ENCODE measurements around the gene LILRA2.
"Not testable (repeated sequence)": the region's sequence is repeated elsewhere in the genome, so short reads cannot be mapped to it uniquely, and the experiment has no call there.

Gene LILRA2

DNA sequence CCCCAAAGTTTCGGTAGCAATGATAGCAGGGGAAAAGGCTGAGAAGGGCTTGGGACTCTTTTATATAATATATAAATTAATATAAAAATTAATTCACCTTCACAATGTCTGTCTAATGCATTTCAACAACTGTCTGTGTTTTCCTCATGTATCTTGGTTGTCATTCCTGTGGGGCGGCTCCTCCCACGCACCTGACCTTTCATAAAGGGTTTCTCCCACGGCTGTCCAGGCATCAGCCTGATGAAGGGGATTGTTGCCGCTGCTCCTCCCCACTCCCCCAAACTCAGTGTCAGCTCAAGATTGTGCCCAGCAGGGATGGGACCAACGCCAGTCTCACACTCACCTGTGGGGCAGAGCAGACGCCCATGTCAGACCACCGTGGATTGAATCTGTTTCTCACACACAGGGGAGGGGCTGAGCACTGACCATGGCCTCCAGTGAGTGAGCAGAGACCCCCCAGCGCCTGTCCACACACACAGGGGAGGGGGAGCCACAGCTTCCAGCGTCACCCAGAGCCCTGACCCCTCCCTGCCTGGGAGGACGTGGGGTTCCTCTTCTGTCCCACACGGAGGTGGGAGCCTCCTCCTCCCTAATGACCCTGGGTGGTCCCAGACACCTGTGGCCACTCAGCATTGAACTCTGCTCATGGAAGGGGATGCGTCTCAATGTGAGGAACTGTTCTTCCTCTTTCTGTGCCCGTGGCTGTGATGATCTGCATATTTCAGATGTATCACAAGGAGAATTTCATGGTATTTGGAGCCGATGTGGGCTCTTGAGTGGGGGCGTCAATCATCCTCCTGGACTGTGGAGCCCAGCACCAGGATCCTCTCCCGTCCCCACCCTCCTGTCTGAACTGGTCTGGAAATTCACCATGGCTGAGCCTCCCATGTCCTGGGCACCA is 1.6 kb upstream of the LILRA2 start:
- DNase-seq (ENCODE audit: low spot score): not testable (repeated sequence)

- no peak for DNase-seq (ENCODE audit: low spot score)
Measured at GRCh38 chr19:54572696-54573311, 786 bp upstream of the LILRA2 start.

DNA sequence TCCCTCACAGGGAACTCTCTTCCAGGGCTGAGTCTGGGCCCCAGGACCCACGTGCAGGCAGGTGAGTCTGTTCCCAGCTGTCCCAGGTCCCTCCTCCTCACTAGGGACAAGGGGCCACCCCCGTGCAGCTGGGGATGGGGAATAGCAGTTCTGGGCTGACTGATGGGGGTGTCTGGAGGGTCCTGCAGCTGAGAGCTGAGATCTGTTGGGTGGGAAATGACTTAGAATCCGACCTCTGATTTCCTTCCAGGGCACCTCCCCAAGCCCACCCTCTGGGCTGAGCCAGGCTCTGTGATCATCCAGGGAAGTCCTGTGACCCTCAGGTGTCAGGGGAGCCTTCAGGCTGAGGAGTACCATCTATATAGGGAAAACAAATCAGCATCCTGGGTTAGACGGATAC is 461 bp downstream of the LILRA2 start:
- no peak for DNase-seq (ENCODE audit: low spot score)

- no peak for DNase-seq (ENCODE audit: low spot score)
Measured at GRCh38 chr19:54574527-54575056, 1.0 kb downstream of the LILRA2 start.

DNA sequence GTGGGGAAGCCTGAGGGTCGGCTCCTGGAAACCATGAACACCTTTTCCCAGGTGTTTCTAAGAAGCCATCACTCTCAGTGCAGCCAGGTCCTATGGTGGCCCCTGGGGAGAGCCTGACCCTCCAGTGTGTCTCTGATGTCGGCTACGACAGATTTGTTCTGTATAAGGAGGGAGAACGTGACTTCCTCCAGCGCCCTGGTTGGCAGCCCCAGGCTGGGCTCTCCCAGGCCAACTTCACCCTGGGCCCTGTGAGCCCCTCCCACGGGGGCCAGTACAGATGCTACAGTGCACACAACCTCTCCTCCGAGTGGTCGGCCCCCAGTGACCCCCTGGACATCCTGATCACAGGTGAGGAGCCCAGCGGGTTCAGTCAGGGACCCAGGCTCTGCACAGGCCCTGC is 1.6 kb downstream of the LILRA2 start:
- DNase-seq (ENCODE audit: low spot score): not testable (repeated sequence)

GRCh38 chr19:54576411-54576976 is 2.9 kb downstream of the LILRA2 start:
- DNase-seq (ENCODE audit: low spot score): no peak

DNA sequence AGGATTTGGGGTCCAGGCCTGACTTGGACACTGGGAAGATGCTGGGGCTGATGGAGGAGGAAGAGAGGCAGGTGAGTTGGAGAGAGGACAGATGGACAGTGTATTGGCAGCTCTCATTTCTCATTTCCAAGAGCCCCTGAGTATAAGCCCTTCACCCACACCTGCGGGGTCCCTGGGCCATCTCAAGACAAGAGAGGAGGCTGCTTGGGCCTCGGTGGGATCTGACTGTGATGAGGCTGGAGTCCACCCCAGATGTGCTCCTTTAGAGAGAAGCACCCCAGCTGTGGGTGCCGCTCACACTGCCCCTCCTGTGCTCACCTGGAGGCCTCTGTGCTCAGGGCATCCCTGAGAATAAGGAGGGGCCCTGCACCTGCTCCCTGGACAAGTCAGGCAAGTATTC is 3.7 kb downstream of the LILRA2 start:
- DNase-seq (ENCODE audit: low spot score): no peak

- DNase-seq (ENCODE audit: low spot score): not testable (repeated sequence)
Measured at GRCh38 chr19:54578268-54578667, 4.7 kb downstream of the LILRA2 start.

GRCh38 chr19:54586397-54586796 is 12.8 kb downstream of the LILRA2 start:
- no peak for DNase-seq (ENCODE audit: low spot score)

GRCh38 chr19:54587026-54587425 is 13.4 kb downstream of the LILRA2 start:
- DNase-seq (ENCODE audit: low spot score): no peak

DNA sequence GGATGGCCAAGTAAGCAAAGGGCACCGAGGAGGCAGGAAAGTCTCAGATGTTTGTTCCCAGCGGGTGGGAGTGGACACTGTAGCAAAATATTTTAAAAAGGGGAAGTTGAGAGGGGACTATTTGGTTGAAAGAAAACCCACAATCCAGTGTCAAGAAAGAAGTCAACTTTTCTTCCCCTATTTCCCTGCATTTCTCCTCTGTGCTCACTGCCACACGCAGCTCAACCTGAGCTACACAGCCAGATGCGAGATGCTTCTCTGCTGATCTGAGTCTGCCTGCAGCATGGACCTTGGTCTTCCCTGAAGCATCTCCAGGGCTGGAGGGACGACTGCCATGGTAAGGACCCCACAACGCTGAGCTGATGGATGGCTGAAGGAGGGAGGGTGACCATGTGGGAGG is 19.9 kb downstream of the LILRA2 start, which contains the start of gene LILRA1:
TSS of gene LILRA1 (plus strand) at position 188 of the 400 bp plus-strand sequence. CDS start 613 bp downstream, outside the sequence.
- not testable (repeated sequence) for DNase-seq (ENCODE audit: low spot score)

DNA sequence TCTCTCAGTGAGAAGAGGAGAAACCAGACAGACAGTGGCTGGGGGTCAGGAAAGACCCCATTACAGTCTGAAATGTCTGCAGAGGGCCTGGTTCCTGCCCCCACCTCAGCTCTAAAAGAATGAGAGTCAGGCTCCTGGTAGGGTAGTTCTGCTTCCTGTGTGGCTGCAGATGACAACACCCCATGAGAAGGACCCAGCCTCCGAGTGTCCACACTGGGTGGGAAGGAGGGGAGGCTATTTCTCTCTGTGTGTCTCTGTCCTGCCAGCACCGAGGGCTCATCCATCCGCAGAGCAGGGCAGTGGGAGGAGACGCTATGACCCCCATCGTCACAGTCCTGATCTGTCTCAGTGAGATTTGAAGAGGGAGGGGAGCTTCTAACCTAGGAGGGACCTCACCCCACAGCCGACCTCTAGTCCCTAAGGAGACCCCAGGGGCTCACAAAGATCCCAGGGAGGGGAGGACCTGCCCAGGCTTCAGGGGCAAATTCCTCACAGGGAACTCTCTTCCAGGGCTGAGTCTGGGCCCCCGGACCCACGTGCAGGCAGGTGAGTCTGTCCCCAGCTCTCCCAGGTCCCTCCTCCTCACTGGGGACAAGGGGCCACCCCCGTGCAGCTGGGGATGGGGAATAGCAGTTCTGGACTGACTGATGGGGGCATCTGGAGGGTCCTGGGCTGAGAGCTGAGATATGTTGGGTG is 20.5 kb downstream of the LILRA2 start:
- DNase-seq (ENCODE audit: low spot score): not testable (repeated sequence)

GRCh38 chr19:54594737-54595136 is 21.1 kb downstream of the LILRA2 start:
- DNase-seq (ENCODE audit: low spot score): no peak

DNA sequence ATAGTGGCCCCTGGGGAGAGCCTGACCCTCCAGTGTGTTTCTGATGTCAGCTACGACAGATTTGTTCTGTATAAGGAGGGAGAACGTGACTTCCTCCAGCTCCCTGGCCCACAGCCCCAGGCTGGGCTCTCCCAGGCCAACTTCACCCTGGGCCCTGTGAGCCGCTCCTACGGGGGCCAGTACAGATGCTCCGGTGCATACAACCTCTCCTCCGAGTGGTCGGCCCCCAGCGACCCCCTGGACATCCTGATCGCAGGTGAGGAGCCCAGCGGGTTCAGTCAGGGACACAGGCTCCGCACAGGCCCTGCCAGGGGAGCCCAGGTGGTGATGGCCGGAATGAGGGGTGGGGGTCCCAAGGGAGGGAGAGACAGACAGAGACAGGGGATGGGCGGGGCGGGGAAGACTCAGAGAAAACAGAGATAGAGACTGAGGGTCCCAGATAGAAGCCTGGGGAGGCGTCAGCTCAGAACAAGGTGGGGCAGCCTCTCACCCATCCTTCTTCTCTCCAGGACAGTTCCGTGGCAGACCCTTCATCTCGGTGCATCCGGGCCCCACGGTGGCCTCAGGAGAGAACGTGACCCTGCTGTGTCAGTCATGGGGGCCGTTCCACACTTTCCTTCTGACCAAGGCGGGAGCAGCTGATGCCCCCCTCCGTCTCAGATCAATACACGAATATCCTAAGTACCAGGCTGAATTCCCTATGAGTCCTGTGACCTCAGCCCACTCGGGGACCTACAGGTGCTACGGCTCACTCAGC is 22.3 kb downstream of the LILRA2 start:
- DNase-seq (ENCODE audit: low spot score): not testable (repeated sequence)

- no peak for DNase-seq (ENCODE audit: low spot score)
Measured at GRCh38 chr19:54600212-54600611, 26.6 kb downstream of the LILRA2 start.

DNA sequence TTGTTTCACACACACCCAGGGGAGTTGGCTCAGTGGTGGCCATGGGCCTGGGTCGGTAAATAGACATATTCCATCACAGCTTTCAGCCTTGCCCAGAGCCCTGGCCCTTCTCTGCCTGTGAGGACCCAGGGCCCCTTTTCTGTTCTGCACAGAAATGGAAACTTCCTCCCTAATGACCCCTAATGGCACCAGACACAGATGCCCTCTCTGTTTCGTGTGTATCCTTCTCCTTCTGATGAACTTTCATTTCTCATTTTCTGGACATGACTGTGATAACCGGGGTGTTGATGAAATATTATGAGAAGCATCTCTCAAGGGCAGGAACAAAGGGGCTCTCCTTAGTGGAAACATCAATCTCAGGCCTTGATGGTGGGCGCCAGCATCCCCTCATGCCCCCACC is 32.6 kb downstream of the LILRA2 start:
- no peak for DNase-seq (ENCODE audit: low spot score)

DNA sequence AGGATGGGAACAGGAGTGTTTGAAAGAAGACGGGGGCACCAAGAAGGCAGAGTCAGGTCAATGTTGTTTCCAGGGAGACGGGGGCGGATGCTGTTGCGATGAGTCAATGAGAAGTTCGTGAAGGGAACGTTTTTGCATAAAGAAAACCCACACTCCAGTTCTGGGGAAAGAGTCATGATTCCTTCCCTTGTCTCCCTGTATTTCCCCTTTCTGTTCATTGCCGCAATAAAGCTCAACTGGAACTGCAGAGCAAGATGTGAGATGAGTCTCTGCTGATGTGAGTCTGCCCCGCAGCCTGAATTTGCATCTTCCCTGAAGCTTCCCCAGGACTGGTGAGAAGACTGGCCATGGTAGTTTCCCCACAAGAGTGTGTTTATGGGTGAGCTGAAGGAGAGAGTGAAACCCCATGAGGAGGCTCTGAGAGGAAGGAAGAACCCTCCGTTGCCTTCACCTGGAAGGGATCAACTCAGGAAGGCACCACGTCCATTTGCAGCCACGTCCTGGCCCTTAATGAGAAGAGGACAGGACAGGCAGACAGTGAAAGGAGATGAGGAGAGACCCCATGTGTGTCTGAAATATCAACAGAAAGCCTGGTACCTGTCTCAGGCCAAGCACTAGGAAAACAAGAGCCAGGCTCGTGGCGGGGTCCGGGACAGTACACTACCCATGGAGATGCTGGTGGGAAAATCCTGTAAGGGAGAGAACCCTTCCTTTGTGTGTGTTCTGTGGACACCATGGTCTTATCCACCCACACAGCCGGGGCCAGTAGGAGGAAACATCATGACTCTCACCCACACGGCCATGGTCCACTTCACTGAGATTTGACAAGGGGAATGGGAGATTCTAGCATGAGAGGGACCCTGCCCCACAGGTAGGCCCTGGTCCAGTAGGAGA is 33.5 kb downstream of the LILRA2 start:
- DNase-seq (ENCODE audit: low spot score): no peak

DNA sequence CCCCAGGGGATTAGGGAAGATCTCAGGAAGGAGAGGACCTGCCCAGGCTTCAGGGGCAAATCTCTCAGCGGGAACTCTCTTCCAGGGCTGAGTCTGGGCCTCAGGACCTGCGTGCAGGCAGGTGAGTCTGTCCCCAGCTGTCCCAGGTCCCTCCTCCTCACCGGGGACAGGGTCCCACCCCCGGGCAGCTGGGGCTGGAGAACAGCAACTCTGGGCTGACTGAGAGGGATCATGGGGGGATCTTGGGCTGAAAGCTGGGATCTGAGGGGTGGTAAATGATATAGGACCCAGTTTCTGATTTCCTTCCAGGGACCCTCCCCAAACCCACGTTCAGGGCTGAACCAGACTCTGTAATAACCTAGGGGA is 34.2 kb downstream of the LILRA2 start:
- no peak for DNase-seq (ENCODE audit: low spot score)

DNA sequence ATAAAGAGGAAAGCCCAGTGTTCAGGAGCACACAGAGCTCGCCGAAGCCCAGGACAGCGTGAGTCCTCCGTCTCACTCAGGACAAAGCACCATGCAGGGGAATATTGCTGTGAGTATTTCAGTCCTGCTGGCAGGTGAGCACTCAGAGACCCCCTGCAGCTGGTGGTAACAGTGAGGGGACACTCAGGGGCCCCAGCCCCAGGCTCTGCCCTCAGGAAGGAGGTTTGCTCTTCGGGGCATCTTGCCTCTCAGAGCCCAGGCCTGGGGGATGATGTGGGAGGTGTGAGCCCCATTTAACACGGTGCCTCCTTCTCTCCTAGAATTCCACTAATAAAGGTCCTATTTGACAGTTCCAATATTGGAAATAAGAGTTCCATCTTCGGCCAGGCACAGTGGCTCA is 34.6 kb downstream of the LILRA2 start:
- DNase-seq (ENCODE audit: low spot score): no peak

DNA sequence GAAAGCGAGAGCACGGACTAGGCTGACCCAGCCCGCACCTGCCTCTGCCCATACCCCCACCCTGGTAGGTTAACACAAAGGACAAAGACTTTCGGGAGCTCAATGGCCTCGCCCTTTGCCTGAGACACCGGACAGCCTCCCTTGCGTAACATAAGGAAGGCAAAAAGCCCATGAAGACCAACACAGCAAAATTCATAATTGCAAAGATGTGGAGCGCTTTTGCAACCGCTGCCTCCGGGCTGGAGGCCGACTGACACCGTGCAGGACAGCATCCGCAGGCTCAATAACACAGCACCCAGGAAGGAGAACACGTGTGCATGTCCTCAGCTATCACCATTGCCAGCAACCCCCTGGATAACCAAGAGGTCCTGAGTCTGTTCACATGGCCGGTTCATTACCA is 35.2 kb downstream of the LILRA2 start:
- no peak for DNase-seq (ENCODE audit: low spot score)
